Measurements from ENCODE around the gene RFX8.

- no peak for TF ChIP-seq TAF1 (IDR thresholded peaks at IDR 0.05; ENCODE audit: borderline replicate concordance, insufficient read depth, low read length)
- TF ChIP-seq, protein P1, sequence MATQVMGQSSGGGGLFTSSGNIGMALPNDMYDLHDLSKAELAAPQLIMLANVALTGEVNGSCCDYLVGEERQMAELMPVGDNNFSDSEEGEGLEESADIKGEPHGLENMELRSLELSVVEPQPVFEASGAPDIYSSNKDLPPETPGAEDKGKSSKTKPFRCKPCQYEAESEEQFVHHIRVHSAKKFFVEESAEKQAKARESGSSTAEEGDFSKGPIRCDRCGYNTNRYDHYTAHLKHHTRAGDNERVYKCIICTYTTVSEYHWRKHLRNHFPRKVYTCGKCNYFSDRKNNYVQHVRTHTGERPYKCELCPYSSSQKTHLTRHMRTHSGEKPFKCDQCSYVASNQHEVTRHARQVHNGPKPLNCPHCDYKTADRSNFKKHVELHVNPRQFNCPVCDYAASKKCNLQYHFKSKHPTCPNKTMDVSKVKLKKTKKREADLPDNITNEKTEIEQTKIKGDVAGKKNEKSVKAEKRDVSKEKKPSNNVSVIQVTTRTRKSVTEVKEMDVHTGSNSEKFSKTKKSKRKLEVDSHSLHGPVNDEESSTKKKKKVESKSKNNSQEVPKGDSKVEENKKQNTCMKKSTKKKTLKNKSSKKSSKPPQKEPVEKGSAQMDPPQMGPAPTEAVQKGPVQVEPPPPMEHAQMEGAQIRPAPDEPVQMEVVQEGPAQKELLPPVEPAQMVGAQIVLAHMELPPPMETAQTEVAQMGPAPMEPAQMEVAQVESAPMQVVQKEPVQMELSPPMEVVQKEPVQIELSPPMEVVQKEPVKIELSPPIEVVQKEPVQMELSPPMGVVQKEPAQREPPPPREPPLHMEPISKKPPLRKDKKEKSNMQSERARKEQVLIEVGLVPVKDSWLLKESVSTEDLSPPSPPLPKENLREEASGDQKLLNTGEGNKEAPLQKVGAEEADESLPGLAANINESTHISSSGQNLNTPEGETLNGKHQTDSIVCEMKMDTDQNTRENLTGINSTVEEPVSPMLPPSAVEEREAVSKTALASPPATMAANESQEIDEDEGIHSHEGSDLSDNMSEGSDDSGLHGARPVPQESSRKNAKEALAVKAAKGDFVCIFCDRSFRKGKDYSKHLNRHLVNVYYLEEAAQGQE (IDR thresholded peaks at IDR 0.05; ENCODE audit: insufficient read depth in 1 of 2, low read depth in 2 of 2, low read length in 2 of 2): no peak
These were observed 10.1 kb downstream of the RFX8 start for GRCh38 chr2:101464841-101465240.

Data from PFSK-1 (cell line).